ENCODE results near the gene OR6J1. TPM values are rescaled to one million over a fixed set of nuclear protein-coding genes. Genes with fewer than 3 reads are reported as not detected.
"Not testable (repeated sequence)": the region's sequence is repeated elsewhere in the genome, so short reads cannot be mapped to it uniquely, and the experiment has no call there.

The OR6J1 gene
- total RNA-seq, result not detected
- long read RNA-seq, result 0 reads

DNA sequence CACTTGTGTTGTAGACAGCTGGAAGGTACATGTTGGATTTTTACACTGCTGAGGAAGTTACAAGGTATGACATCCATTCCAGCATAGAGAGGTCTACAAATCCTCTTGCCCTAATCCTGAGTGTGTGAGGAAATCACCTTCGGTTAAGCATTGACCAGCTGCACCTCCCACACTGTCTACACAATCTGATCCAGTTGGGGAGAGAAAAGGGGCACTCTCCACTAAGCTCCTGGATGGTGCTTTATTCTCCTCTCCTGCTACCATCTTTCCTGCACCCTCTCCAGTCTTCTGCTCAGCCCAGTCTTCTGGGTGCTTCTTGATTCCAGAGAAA, at the start of gene OR6J1:
TSS of gene OR6J1 (minus strand) at position 48 of the 331 bp plus-strand sequence. CDS start 9,541 bp downstream, outside the sequence.
- intact Hi-C loops (cut with DNase I), result no loop called here
- DNase-seq (ENCODE audit: missing footprints) (no peak), ATAC-seq (no peak)

DNA sequence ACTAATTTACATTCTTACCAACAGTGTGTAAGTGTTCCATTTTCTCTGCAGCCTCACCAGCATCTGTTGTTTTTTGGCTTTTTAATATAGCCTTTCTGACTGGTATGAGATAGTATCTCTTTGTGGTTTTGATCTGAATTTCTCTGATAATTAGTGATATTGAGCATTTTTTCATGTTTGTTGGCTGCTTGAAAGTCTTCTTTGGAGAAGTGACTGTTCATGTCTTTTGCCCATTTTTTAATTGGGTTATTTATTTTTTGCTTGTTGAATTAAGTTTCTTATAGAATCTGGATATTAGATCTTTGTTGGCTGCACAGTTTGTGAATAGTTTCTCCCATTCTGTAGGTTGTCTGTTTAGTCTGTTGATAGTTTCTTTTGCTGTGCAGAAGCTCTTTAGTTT, 48.0 kb upstream of the OR6J1 start:
- intact Hi-C loops (cut with DNase I), result no loop called here
- ATAC-seq, result no peak

DNA sequence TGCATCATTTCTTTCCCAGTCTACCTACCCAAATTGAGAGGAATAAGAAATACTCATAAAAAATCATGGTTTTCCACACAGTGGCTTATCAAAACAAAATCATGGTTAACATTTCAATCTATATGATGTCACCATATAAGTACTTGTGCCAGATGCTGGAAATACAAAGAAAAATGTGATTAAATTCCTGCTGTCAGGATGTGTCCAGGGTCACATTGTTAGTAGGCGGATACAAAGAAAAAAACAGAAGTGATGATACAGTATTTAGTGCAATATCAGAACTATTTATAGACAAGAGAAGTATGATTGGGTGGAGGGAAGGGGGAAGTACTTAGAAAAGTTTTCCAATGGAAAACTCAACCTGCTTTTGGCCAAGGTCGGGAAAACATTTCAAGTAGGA, 47.0 kb upstream of the OR6J1 start:
- DNase-seq (ENCODE audit: missing footprints) (no peak), ATAC-seq (no peak)
- intact Hi-C loops (cut with DNase I), result no loop called here

More for the DNA sequence above, 48.0 kb upstream of the OR6J1 start:
- no peak for DNase-seq (ENCODE audit: missing footprints)

DNA sequence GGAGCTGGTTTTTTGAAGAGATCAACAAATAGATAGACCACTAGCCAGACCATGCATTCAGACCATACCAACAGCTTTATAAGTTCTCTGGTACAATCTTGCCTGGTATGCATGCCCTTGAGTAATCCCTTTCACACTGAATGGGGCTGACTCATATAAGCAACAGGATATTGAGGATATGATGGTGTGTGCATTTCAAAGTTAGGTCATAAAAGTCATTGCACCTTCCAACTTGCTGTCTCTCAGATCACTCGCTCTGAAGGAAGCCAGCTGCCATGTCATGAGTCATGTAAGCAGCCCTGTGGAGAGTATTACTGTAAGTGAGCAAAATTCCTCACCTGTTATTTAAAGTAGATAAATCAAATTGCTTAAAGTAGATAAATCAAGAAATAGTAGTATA, 45.0 kb upstream of the OR6J1 start:
- DNase-seq (ENCODE audit: missing footprints) (no peak), ATAC-seq (no peak)
- intact Hi-C loops (cut with DNase I), result no loop called here

DNA sequence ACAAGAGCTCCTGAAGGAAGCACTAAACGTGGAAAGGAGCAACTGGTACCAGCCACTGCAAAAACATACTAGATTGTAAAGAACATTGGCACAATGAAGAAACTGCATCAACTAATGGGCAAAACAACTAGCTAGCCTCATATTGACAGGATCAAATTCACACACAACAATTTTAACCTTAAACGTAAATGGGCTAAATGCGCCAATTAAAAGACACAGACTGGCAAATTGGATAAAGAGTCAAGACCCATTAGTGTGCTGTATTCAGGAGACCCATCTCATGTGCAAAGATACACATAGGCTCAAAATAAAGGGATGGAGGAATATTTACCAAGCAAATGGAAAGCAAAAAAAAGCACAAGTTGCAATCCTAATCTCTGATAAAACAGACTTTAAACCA, 43.8 kb upstream of the OR6J1 start:
- DNase-seq (ENCODE audit: missing footprints); ATAC-seq; intact Hi-C loops (cut with DNase I): not testable (repeated sequence)

DNA sequence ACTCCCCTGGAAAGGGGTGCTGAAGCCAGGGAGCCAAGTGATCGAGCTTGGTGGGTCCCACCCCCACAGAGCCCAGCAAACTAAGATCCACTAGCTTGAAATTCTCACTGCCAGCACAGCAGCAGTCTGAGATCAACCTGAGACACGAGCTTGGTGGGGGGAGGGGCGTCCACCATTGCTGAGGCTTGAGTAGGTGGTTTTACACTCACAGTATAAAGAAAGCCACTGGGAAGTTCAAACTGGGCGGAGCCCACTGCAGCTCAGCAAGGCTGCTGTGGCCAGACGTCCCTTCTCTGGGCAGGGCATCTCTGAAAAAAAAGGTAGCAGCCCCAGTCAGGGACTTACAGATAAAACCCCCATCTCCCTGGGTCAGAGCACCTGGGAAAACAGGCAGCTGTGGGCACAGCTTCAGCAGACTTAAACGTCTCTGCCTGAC, 42.0 kb upstream of the OR6J1 start:
- DNase-seq (ENCODE audit: missing footprints); ATAC-seq; intact Hi-C loops (cut with DNase I): not testable (repeated sequence)

DNA sequence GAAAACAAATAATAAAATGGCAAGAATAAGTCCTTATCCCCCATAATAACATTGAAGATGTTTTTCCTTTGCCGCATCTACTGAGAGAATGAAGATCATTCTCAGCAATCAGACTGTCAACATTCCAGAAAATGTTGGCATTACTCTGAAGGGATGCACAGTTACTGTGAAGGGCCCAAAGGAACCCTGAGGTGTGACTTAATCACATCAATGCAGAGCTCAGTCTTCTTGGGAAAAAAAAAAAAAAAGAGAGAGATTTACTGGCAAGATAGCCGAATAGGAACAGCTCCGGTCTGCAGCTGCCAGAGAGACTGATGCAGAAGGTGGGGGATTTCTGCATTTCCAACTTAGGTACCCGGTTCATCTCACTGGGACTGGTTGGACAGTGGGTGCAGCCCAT, 41.3 kb upstream of the OR6J1 start:
- intact Hi-C loops (cut with DNase I), result no loop called here
- ATAC-seq (no peak), DNase-seq (ENCODE audit: missing footprints) (no peak)

DNA sequence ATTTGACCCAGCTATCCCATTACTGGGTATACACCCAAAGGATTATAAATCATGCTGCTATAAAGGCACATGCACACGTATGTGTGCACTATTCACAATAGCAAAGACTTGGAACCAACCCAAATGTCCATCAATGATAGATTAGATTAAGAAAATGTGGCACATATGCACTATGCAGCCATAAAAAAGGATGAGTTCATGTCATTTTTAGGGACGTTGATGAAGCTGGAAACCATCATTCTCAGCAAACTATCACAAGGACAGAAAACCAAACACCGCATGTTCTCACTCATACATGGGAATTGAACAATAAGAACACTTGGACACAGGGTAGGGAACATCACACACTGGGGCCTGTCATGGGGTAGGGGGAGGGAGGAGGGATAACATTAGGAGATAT, 39.3 kb upstream of the OR6J1 start:
- intact Hi-C loops (cut with DNase I); DNase-seq (ENCODE audit: missing footprints); ATAC-seq: not testable (repeated sequence)

DNA sequence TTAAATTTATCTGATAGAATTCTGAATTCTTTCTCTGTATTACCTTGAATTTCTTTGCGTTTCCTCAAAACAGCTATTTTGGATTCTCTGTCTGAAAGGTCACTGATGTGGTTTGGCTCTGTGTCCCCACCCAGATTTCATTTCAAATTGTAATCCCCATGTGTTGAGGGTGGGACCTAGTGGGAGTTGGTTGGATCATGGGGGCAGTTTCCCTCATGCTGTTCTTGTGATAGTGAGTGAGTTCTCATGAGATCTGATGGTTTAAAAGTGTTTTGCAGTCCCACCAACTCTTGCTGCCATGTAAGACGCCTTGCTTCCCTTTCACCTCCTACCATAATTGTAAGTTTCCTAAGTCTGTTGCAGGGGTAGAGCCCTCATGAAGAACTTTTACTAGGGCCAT, 34.1 kb upstream of the OR6J1 start:
- ATAC-seq, result no peak

DNA sequence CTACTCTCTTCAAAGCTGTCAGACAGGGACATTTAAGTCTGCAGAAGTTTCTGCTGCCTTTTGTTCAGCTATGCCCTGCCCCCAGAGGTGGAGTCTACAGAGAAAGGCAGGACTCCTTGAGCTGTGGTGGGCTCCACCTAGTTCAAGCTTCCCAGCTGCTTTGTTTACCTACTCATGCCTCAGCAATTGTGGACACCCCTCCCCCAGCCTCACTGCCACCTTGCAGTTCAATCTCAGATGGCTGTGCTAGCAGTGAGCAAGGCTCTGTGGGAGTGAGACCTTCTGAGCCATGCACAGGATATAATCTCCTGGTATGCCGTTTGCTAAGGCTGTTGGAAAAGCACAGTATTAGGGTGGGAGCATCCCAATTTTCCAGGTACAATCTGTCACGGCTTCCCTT, 33.4 kb upstream of the OR6J1 start:
- DNase-seq (ENCODE audit: missing footprints); ATAC-seq; intact Hi-C loops (cut with DNase I): not testable (repeated sequence)

More for the DNA sequence above, 34.1 kb upstream of the OR6J1 start:
- DNase-seq (ENCODE audit: missing footprints), result no peak
- intact Hi-C loops (cut with DNase I), result no loop called here

DNA sequence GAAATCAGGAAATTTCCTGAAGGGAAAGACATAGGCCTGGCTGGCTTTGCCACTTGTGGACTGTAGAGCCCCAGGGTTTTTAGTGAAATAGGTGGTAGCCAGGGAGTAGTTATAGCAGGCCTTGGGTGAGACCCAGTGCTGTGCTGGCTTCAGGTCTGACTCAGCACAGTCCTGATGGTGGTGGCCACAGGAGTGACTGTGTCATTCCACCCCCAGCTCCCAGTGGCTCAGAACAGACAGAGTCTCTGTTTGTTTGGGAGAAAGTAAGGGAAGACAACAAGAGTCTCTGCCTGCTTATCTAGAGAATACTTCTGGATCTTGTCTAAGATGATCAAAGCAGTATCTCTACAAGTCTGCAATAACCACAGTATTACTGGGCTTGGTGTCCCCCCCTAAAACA, 27.5 kb upstream of the OR6J1 start:
- no peak for ATAC-seq
- DNase-seq (ENCODE audit: missing footprints), result no peak
- intact Hi-C loops (cut with DNase I), result no loop called here

DNA sequence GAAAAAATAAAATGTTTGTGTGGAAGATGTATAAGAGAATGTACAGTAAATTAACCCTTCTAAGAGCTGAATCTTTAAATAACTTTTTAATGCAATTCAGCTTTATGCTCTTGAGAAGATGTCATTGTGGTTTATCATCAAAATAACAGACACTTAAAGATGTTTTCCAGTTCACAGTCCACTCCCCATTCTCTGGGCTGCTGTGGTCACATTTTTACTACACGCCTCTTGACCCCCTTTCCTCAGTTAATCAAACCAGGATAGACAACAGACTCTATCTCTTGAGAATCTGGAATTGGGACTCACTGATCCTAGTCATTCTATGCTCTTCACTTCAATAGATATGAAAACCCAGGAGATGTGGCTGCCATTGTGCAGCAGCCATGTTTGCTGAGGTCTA, 24.7 kb upstream of the OR6J1 start:
- DNase-seq (ENCODE audit: missing footprints) (no peak), ATAC-seq (no peak)
- intact Hi-C loops (cut with DNase I), result no loop called here

DNA sequence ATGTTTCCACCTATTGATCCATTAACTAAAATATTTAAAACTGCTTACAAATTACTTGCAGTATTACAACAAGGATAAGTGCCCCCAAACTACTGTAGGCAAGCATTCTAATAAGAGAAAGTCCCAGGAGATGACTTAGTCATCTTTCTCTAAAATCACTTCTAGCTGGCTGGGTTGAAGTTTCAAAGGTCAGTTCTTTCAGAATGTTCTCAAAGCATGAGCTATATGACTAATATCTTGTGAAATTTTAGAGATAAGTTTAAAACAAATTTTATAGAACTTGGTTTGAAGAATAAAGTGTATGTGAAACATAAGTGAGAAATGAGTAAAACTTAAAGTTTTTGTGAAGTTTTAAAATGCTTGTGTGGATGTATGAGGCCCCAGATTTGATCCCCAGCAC, 24.3 kb upstream of the OR6J1 start:
- intact Hi-C loops (cut with DNase I), result no loop called here
- ATAC-seq (no peak), DNase-seq (ENCODE audit: missing footprints) (no peak)

DNA sequence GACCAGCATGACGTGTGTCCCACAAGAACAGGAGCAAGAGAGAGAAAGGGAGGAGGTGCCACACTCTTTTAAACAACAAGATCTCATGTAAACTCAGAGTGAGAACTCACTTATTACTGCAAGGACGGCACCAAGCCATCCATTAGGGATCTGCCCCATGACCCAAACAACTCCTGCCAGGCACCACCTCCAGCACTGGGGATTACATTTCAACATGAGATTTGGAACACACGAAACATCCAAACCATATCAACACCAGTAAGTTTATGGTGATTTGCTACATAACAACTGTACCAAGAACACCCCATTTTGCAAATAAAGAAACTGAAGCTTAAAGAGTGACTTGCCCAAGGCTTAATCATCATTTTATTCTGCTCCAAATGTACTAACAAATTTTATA, 23.7 kb upstream of the OR6J1 start:
- ATAC-seq, result no peak
- DNase-seq (ENCODE audit: missing footprints), result no peak
- intact Hi-C loops (cut with DNase I), result no loop called here

DNA sequence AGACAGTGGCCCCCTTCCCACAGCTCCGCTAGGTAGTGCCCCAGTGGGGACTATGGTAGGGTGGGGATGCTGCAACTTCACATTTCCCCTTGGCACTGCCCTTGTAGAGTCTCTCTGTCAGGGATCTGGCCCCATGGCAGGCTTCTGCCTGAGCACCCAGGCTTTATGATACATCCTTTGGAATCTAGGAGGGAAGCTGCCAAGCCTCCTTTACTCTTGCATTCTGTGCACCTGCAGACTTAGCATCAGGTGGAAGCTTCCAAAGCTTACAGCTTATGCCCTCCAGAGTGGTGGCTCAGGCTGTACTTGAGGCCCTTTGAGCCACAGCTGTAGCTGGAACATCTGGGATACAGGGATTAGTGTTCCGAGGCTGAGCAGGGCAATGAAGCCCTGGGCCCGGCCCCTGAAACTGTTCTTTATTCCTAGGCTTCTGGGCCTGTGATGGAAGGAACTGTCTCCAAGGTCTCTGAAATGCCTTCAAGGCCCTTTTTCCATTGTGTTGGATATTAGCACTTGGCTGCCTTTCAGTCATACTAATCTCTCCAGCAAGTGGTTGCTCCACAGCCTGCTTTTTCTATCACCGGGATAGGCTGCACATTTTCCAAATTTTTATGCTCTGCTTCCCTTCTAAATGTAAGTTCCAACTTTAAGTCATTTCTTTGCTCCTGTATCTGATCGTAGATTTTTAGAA, 22.2 kb upstream of the OR6J1 start:
- no peak for ATAC-seq
- DNase-seq (ENCODE audit: missing footprints), result no peak
- intact Hi-C loops (cut with DNase I), result no loop called here

DNA sequence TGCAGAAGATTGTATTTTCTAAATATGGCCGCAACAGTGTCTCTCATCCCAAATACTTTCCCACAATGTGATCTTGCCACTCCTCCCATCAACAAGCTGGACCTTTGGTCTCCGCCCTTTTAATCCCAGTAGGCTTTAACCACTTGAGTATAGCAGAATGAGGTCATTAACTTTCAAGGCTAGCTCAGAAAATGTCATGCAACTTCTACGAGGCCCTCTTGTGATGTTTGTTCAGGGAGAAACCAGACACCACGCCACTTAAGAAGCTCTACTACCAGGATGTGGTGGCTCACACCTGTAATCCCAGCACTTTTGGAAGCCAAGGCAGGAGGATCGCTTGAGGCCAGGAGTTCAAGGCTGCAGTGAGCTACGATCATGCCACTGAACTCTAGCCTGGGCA, 20.1 kb upstream of the OR6J1 start:
- no peak for DNase-seq (ENCODE audit: missing footprints)
- intact Hi-C loops (cut with DNase I), result no loop called here
- no peak for ATAC-seq

DNA sequence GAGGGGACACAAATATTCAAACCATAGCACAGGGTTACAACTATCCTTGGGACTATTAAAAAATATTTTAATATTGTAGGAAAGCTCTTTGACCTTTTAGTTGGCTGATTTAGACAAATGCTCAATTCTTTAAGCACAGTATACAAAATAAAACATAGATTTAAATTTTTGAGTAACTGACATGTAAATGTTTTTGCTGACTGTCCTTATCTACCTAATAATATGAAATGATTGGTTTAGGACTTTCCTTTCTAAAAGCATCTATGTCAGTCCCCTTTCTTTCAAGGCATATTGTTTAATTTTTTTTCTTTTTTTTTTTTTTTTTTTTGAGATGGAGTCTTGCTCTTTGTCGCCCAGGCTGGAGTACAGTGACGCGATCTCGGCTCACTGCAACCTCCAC, 16.5 kb upstream of the OR6J1 start:
- intact Hi-C loops (cut with DNase I), result no loop called here

DNA sequence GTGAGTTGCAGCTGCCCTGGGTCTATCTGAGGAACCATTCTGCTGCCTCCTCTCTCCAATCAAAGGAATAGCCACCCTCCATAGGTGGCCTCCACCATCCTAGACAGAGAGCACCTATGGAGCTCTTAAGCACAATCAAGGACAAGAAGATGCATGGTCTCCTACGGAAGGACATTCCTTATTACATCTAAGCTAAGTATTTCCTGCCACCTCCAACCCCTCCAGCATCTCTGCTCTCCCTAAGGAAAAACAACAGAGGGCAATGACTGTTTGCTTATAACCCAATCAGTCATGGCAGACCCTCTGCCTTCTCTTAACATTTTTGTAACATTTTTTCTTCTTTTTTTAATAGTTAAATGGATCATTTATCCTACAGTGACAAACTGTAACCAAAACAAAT, 14.8 kb upstream of the OR6J1 start:
- intact Hi-C loops (cut with DNase I), result loop anchor here (1.0 to 10.0 kb wide), 2 partner anchors 56 to 194 kb away; no protein-coding TSS in a partner anchor
- ATAC-seq (no peak), DNase-seq (ENCODE audit: missing footprints) (no peak)

More for the DNA sequence above, 16.5 kb upstream of the OR6J1 start:
- ATAC-seq, result no peak
- no peak for DNase-seq (ENCODE audit: missing footprints)

DNA sequence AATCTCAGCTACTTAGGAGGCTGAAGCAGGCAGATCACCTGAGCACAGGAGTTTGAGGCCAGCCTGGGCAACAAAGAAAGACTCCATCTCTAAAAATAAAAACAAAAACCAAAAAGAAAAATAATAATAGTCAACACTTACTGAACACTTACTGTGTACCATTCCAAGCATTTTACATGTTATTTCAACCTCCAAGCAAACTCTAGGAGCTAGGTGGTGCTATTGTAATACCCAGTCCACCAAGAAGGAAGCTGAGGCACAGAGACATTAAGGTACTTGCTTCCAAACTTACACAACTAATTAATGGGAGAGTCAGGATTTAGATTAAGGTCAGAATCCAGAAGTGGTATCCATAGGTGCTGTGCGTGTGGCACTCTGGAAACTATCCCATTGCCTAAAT, 13.7 kb upstream of the OR6J1 start:
- ATAC-seq, result no peak
- intact Hi-C loops (cut with DNase I), result loop anchor here (1.0 to 10.0 kb wide), 2 partner anchors 57 to 195 kb away; no protein-coding TSS in a partner anchor
- no peak for DNase-seq (ENCODE audit: missing footprints)

DNA sequence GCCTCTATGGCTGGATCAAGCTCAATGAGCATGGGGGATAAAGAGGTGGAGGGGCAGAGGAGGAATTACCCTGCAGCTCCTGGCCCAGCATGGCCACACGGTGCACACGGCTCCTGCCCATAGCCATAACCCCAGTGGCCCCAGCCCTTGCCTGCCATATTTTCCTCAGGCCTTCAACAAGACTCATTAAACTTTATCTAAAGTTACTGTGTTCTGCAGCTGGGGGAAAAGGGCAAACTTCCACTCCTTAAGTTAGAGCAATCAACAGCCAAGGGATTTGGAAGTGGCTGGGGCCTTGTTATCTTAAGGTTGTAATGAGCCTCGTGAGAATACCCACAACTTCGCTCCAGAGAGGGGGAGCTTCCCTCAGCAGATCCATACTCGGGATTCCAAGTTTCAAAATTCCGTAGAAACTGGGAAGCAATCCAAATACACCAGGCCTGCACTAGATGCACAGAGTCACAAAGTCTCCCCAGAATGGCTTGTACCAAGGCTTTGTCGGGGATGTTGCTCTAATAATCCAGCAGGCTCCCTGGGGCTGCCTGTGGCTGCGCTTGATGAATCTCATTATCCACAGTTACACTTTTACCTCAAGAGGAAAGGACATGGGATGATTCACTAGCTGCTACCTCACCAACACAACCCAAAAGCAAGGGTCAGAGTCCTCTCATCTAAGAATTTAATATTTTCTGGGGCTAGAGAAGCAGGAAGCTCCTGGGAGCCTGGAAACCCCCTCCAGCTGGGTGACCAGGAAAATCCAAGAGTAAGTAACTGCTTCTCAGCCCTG, 13.0 kb upstream of the OR6J1 start:
- ATAC-seq, result peak; percentile 63
- DNase-seq (ENCODE audit: missing footprints), result no peak
- intact Hi-C loops (cut with DNase I), result loop anchor here (10.0 kb wide), 1 partner anchor 58 kb away; no protein-coding TSS in a partner anchor

Data from Right ventricle myocardium inferior (tissue), 1 donor.